A549 (cell line): ENCODE measurements around the gene GMCL1. TPM values are rescaled to one million over a fixed set of nuclear protein-coding genes. Genes with fewer than 3 reads are reported as not detected.

Experiments
- ATAC-seq, 2 experiments: fragments of 200-7000 bp in 1 of 2; fragments of >200 bp in 1 of 2; cut with Nextera tagmentation in 1 of 2; cut with Tn5 transposase in 1 of 2; 3 replicates each; pipeline versions ENCODE4 v1.8.0 to v1.9.1; 2018 to 2020; ENCODE audit warnings: mild to moderate bottlenecking in 1 of 2, moderate library complexity in 1 of 2
- CTCF ChIA-PET: fragments of 300-600 bp; sonication (Branson Sonifier 250); formaldehyde crosslinking; extraction: SDS; loops from one replicate; lab custom pipeline; 2021; ENCODE audit warnings: antibody characterized with exemption, inconsistent platforms; lab: Yijun Ruan, JAX
- POLR2A ChIA-PET: fragments of 350-600 bp; formaldehyde crosslinking; extraction: SDS; loops from one replicate; lab custom pipeline; 2021; ENCODE audit warnings: antibody characterized with exemption, inconsistent platforms; lab: Yijun Ruan, JAX
- DNase-seq, 2 experiments: peaks; one replicate each; pipeline versions ENCODE4 v3.0.0 to v3.0.0-alpha.2; 2011 to 2016; ENCODE audit warnings: low read depth in 1 of 2, low spot score in 1 of 2
- FAIRE-seq: peaks from 2 replicates; lab custom pipeline; 2011; peaks lifted over from hg19 to GRCh38; lab: Jason Lieb, UNC
- H3K27ac ChIP-seq, 2 experiments: fragments of >200 bp; sonication (Bioruptor Twin); formaldehyde crosslinking; 3 replicates each; pipeline ENCODE4 v1.5.1; 2016 to 2017
- H3K4me1 ChIP-seq: fragments of >200 bp; sonication (Bioruptor Twin); formaldehyde crosslinking; 3 replicates; pipeline ENCODE4 v1.6.1; 2016
- H3K4me2 ChIP-seq: fragments of >200 bp; sonication (Bioruptor Twin); formaldehyde crosslinking; 3 replicates; pipeline ENCODE4 v1.6.1; 2016
- H3K4me3 ChIP-seq: fragments of >200 bp; sonication (Bioruptor Twin); formaldehyde crosslinking; 3 replicates; pipeline ENCODE4 v1.5.1; 2016
- H3K9me3 ChIP-seq: fragments of >200 bp; sonication (Bioruptor Twin); formaldehyde crosslinking; 3 replicates; pipeline ENCODE4 v1.6.1; 2016
- CBX2 ChIP-seq: fragments of 200-600 bp; sonication (generic); IDR thresholded peaks from 2 replicates; pipeline ENCODE4 v1.6.1; 2016; ENCODE audit warnings: low read depth, mild to moderate bottlenecking, borderline replicate concordance
- CBX8 ChIP-seq: fragments of 200-600 bp; sonication (generic); IDR thresholded peaks from 2 replicates; pipeline ENCODE4 v1.6.1; 2016
- CHD2 ChIP-seq: fragments of 150-350 bp; IDR thresholded peaks from 2 replicates; pipeline ENCODE4 v1.6.1; 2014; ENCODE audit warnings: low read length; ENCODE audit not compliant: partially characterized antibody
- E2F6 ChIP-seq: IDR thresholded peaks from 2 replicates; pipeline ENCODE4 v1.6.1; 2012; ENCODE audit warnings: low read depth, borderline replicate concordance
- EHMT2 ChIP-seq: fragments of 200-600 bp; sonication (generic); IDR thresholded peaks from 2 replicates; pipeline ENCODE4 v1.6.1; 2016; ENCODE audit warnings: antibody characterized with exemption, low read depth, mild to moderate bottlenecking, moderate library complexity
- EP300 ChIP-seq, 2 experiments: fragments of >200 bp; sonication (Bioruptor Twin); formaldehyde crosslinking; IDR thresholded peaks; 2 replicates in 1 of 2; 3 replicates in 1 of 2; pipeline ENCODE4 v1.6.1; 2016 to 2017
- HOXB5 ChIP-seq: fragments of 250-450 bp; sonication (Bioruptor Pico); IDR thresholded peaks from 2 replicates; pipeline ENCODE4 v1.5.0; 2020; ENCODE audit warnings: mild to moderate bottlenecking, moderate library complexity
- JUN ChIP-seq, 2 experiments: fragments of >200 bp; sonication (Bioruptor Twin); formaldehyde crosslinking; IDR thresholded peaks; 2 replicates in 1 of 2; 3 replicates in 1 of 2; pipeline ENCODE4 v1.6.1; 2016 to 2017
- MAFK ChIP-seq: fragments of 450-650 bp; IDR thresholded peaks from 2 replicates; pipeline ENCODE4 v1.6.1; 2014; ENCODE audit not compliant: partially characterized antibody
- PBX3 ChIP-seq: IDR thresholded peaks from 2 replicates; pipeline ENCODE4 v1.6.1; 2012
- PHF8 ChIP-seq: fragments of 200-600 bp; sonication (generic); IDR thresholded peaks from 2 replicates; pipeline ENCODE4 v1.6.1; 2016; ENCODE audit warnings: low read depth, mild to moderate bottlenecking, antibody characterized with exemption, moderate library complexity, borderline replicate concordance
- POLR2A ChIP-seq: IDR thresholded peaks from 2 replicates; pipeline ENCODE4 v1.6.1; 2012; ENCODE audit warnings: mild to moderate bottlenecking, low read length
- RAD21 ChIP-seq, 2 experiments: fragments of >200 bp in 1 of 2; sonication (Bioruptor Twin) in 1 of 2; formaldehyde crosslinking in 1 of 2; IDR thresholded peaks in 1 of 2; conservative IDR thresholded peaks in 1 of 2; 2 replicates in 1 of 2; 3 replicates in 1 of 2; pipeline ENCODE4 v1.6.1; 2012 to 2018; ENCODE audit warnings: inconsistent platforms in 1 of 2
- RARB ChIP-seq: fragments of 250-450 bp; sonication (Bioruptor Pico); IDR thresholded peaks from 2 replicates; pipeline ENCODE4 v1.8.0; 2021; ENCODE audit warnings: mild to moderate bottlenecking, moderate library complexity
- REST ChIP-seq: fragments of 200-600 bp; sonication (generic); IDR thresholded peaks from 2 replicates; pipeline ENCODE4 v1.6.1; 2016; ENCODE audit warnings: antibody characterized with exemption, mild to moderate bottlenecking, moderate library complexity
- RNF2 ChIP-seq: fragments of 200-600 bp; sonication (generic); IDR thresholded peaks from 2 replicates; pipeline ENCODE4 v1.6.1; 2016; ENCODE audit warnings: low read depth, mild to moderate bottlenecking, antibody characterized with exemption, moderate library complexity, borderline replicate concordance
- SMC3 ChIP-seq: fragments of >200 bp; sonication (Bioruptor Twin); formaldehyde crosslinking; IDR thresholded peaks from 3 replicates; pipeline ENCODE4 v1.6.1; 2018; ENCODE audit warnings: inconsistent platforms
- SREBF2 ChIP-seq: fragments of 450-650 bp; IDR thresholded peaks from 2 replicates; pipeline ENCODE4 v1.6.1; 2014; ENCODE audit warnings: mild to moderate bottlenecking, moderate library complexity
- TP53 ChIP-seq: fragments of 250-450 bp; sonication (Bioruptor Pico); IDR thresholded peaks from 2 replicates; pipeline ENCODE4 v1.5.0; 2021; ENCODE audit warnings: mild to moderate bottlenecking, moderate library complexity
- ZC3H11A ChIP-seq: fragments of 450-650 bp; IDR thresholded peaks from 2 replicates; pipeline ENCODE4 v1.6.1; 2014; ENCODE audit warnings: antibody characterized with exemption, mild to moderate bottlenecking
- ZFP36 ChIP-seq: fragments of 450-650 bp; IDR thresholded peaks from 2 replicates; pipeline ENCODE4 v1.6.1; 2014; ENCODE audit warnings: borderline replicate concordance; ENCODE audit not compliant: partially characterized antibody
- ZNF302 ChIP-seq: fragments of 250-450 bp; sonication (Bioruptor Pico); IDR thresholded peaks from 2 replicates; pipeline ENCODE4 v1.9.0; 2021; ENCODE audit warnings: inconsistent platforms, mild to moderate bottlenecking, moderate library complexity
- ZSCAN20 ChIP-seq: fragments of 250-450 bp; sonication (Bioruptor Pico); IDR thresholded peaks from 2 replicates; pipeline ENCODE4 v1.8.0; 2022; ENCODE audit warnings: mild to moderate bottlenecking, moderate library complexity
- WGBS: methylation state at CpG from one replicate; pipeline ENCODE4 v1.1.6; 2017; ENCODE audit errors: missing lambda C conversion rate; 5-methylcytosine and 5-hydroxymethylcytosine counted together
- polyA plus RNA-seq, 4 experiments: library from polyadenylated mRNA; depleted of rRNA in 3 of 4; stranded (reverse); fragments of >200 nt; fragmentation: RNase III in 1 of 4; extraction: RNeasy Plus Mini Kit Qiagen cat#74134 plus additional on column Dnase treatment in 1 of 4; gene quantifications; 2 replicates in 3 of 4; 3 replicates in 1 of 4; pipeline ENCODE4 v1.2.3, GENCODE V29; 2011 to 2017
- TF ChIP-seq, protein P1 (sequence below): fragments of >200 bp; sonication (Bioruptor Twin); formaldehyde crosslinking; IDR thresholded peaks from 2 replicates; pipeline ENCODE4 v1.6.1; 2016
- TF ChIP-seq, protein P2 (sequence below): fragments of 450-650 bp; IDR thresholded peaks from 2 replicates; pipeline ENCODE4 v1.6.1; 2014; ENCODE audit warnings: antibody characterized with exemption
- TF ChIP-seq, protein P3 (sequence below): IDR thresholded peaks from 2 replicates; pipeline ENCODE4 v1.6.1; 2012
- TF ChIP-seq, protein P4 (sequence below): fragments of >200 bp; sonication (Bioruptor Twin); formaldehyde crosslinking; IDR thresholded peaks from 3 replicates; pipeline ENCODE4 v1.5.1; 2016

The GMCL1 gene
- polyA plus RNA-seq, 2 of the 4 experiments (the other 2 are of a cell fraction), result 16.6 to 21.1 TPM

DNA sequence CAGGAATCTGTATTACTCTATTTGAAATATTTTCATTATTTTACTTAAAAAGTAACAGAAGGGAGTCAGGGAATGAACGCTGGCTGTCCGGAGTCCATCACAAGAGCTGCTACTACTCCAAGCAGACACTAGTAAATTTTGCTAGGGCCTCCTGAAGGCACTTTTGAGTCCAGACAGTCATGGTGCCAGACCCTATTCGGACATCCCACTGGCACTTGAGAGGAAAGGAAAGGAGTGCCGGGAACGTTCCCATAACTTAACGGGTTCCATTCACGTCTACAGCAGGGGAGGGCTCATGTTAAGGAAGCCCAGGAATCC lies 563 bp upstream of the GMCL1 start:
- TF ChIP-seq, protein P1, sequence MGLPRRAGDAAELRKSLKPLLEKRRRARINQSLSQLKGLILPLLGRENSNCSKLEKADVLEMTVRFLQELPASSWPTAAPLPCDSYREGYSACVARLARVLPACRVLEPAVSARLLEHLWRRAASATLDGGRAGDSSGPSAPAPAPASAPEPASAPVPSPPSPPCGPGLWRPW, result no peak
- TF ChIP-seq TP53 (CRISPR knock-in tag) (no peak), ZNF302 (CRISPR knock-in tag) (no peak), SMC3 (no peak), RAD21 (conservative IDR thresholded peaks at IDR 0.05 in 1 of 2, IDR thresholded peaks at IDR 0.05 in 1 of 2) (no peak), CHD2 (no peak), RARB (no peak), HOXB5 (CRISPR knock-in tag) (no peak; the same call in 1 of the 2 replicates), EHMT2 (no peak), RNF2 (no peak), CBX8 (no peak), CBX2 (no peak), REST (no peak), ZC3H11A (no peak), EP300 (IDR thresholded peaks at IDR 0.05) (no peak), E2F6 (no peak)
- TF ChIP-seq, protein P2, sequence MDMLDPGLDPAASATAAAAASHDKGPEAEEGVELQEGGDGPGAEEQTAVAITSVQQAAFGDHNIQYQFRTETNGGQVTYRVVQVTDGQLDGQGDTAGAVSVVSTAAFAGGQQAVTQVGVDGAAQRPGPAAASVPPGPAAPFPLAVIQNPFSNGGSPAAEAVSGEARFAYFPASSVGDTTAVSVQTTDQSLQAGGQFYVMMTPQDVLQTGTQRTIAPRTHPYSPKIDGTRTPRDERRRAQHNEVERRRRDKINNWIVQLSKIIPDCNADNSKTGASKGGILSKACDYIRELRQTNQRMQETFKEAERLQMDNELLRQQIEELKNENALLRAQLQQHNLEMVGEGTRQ, result no peak
- TF ChIP-seq, protein P3, sequence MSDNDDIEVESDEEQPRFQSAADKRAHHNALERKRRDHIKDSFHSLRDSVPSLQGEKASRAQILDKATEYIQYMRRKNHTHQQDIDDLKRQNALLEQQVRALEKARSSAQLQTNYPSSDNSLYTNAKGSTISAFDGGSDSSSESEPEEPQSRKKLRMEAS, result no peak
- 6% methylated on average over 7 of the region's 7 CpGs for WGBS
- H3K4me1 ChIP-seq, result peaks cover 15% of the 10 kb centered on the region
- H3K4me3 ChIP-seq, result peak overlapping the region; percentile 91
- H3K4me2 ChIP-seq, result peak overlapping the region; percentile 78
- peak overlapping the region; percentile 86 to 88 for H3K27ac ChIP-seq
- CTCF ChIA-PET, result interaction anchor here (0.9 to 6.1 kb wide), 5 partner anchors 13 to 114 kb away, joined by 3 to 61 read pairs (median 5); partner anchors contain the start of gene ANXA4
- peak; percentile 47 to 67; a peak in 5 of 6 replicates for ATAC-seq
- no peak for FAIRE-seq
- DNase-seq, result no peak
- no peaks in the 10 kb centered on the region for H3K9me3 ChIP-seq
- POLR2A ChIA-PET, result interaction anchor here (0.6 to 1.9 kb wide), 7 partner anchors 17 to 104 kb away, joined by 3 to 9 read pairs (median 4); partner anchors contain the start of genes ANXA4 and SNRNP27

GRCh38 chr2:69830045-69830905 lies 815 bp downstream of the GMCL1 start:
- Histone ChIP-seq H3K4me1 (peaks cover 15% of the 10 kb centered on the region), H3K27ac (peak overlapping the region; percentile 86 to 88), H3K4me3 (peak overlapping the region; percentile 91), H3K9me3 (no peaks in the 10 kb centered on the region), H3K4me2 (peak overlapping the region; percentile 75)
- FAIRE-seq, result no peak
- peak; percentile 17 to 43 for DNase-seq
- CTCF ChIA-PET, result interaction anchor here (1.2 to 2.7 kb wide), 4 partner anchors 14 to 265 kb away, joined by 3 to 13 read pairs (median 6); partner anchors contain the start of gene ANXA4
- 5% methylated on average over 32 of the region's 45 CpGs for WGBS
- ATAC-seq, result peak; percentile 53 to 65
- 0 out of 2 replicates have a peak, but pooled peaks have one; percentile 0 for TF ChIP-seq PHF8
- no peak for TF ChIP-seq ZFP36
- no peak for TF ChIP-seq SREBF2
- peak; percentile 24 for TF ChIP-seq MAFK
- TF ChIP-seq, protein P4, sequence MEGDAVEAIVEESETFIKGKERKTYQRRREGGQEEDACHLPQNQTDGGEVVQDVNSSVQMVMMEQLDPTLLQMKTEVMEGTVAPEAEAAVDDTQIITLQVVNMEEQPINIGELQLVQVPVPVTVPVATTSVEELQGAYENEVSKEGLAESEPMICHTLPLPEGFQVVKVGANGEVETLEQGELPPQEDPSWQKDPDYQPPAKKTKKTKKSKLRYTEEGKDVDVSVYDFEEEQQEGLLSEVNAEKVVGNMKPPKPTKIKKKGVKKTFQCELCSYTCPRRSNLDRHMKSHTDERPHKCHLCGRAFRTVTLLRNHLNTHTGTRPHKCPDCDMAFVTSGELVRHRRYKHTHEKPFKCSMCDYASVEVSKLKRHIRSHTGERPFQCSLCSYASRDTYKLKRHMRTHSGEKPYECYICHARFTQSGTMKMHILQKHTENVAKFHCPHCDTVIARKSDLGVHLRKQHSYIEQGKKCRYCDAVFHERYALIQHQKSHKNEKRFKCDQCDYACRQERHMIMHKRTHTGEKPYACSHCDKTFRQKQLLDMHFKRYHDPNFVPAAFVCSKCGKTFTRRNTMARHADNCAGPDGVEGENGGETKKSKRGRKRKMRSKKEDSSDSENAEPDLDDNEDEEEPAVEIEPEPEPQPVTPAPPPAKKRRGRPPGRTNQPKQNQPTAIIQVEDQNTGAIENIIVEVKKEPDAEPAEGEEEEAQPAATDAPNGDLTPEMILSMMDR, result no peak
- no peak for TF ChIP-seq JUN (IDR thresholded peaks at IDR 0.05)
- no peak for TF ChIP-seq E2F6
- TF ChIP-seq POLR2A, result 0 out of 2 replicates have a peak, but pooled peaks have one; percentile 18
- no peak for TF ChIP-seq PBX3
- TF ChIP-seq ZSCAN20 (CRISPR knock-in tag), result no peak
- no peak for TF ChIP-seq RNF2
- TF ChIP-seq, all 56 proteins: peak for 3
- POLR2A ChIA-PET, result no interaction called here
